Kidney epithelial cell (primary cell): Measurements from ENCODE around the gene DTD2. TPM values are rescaled to one million over a fixed set of nuclear protein-coding genes. Genes with fewer than 3 reads are reported as not detected.
"Not testable (repeated sequence)": the region's sequence is repeated elsewhere in the genome, so short reads cannot be mapped to it uniquely, and the experiment has no call there.

ENCODE experiments used
- DNase-seq: peaks from one replicate; pipeline ENCODE4 v3.0.0-alpha.2; 2010; ENCODE audit warnings: low read depth
- H3K27me3 ChIP-seq: 2 replicates; pipeline ENCODE4 v1.6.0; 2011; ENCODE audit warnings: low read length; ENCODE audit not compliant: control insufficient read depth, insufficient read depth
- H3K36me3 ChIP-seq: 2 replicates; pipeline ENCODE4 v1.5.1; 2011; ENCODE audit warnings: low read length; ENCODE audit not compliant: control insufficient read depth, insufficient read depth
- H3K4me3 ChIP-seq: 2 replicates; pipeline ENCODE4 v1.5.1; 2011; ENCODE audit warnings: low read depth, mild to moderate bottlenecking, control low read depth, low read length
- total RNA-seq: library from RNA; depleted of rRNA; stranded (reverse); fragments of >200 nt; gene quantifications from 2 replicates; pipeline ENCODE4 v1.2.3, GENCODE V29; 2015
- TF ChIP-seq, protein P1 (sequence below): IDR thresholded peaks from 2 replicates; pipeline ENCODE4 v1.5.1; 2011; ENCODE audit warnings: mild to moderate bottlenecking, moderate library complexity, low read length, control low read depth, inconsistent platforms; ENCODE audit not compliant: insufficient read depth, poor library complexity, severe bottlenecking

Gene DTD2
- total RNA-seq, 1 donor from 2014 or later = 30.0 TPM

DNA sequence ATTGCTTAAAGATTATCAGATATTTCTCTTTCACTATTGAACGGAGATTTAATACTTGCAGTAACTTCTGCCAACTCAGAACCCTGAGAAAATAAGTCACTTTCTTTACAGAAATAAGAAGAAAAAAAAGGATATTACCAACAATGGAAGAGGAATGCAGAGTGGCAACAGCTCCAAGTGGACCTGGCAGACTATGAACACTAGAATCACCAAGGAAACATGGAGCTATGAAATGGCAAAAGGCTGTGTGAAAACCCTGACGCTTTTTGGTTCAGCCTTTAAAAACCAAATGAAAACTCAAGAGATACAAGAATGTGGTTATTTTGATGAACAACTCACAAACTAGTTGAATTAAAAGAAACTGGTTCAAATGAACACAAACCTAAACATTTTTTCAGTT lies 17.7 kb downstream of the DTD2 start:
- DNase-seq = no peak
- TF ChIP-seq, protein P1, sequence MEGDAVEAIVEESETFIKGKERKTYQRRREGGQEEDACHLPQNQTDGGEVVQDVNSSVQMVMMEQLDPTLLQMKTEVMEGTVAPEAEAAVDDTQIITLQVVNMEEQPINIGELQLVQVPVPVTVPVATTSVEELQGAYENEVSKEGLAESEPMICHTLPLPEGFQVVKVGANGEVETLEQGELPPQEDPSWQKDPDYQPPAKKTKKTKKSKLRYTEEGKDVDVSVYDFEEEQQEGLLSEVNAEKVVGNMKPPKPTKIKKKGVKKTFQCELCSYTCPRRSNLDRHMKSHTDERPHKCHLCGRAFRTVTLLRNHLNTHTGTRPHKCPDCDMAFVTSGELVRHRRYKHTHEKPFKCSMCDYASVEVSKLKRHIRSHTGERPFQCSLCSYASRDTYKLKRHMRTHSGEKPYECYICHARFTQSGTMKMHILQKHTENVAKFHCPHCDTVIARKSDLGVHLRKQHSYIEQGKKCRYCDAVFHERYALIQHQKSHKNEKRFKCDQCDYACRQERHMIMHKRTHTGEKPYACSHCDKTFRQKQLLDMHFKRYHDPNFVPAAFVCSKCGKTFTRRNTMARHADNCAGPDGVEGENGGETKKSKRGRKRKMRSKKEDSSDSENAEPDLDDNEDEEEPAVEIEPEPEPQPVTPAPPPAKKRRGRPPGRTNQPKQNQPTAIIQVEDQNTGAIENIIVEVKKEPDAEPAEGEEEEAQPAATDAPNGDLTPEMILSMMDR = no peak
- no peaks in the 10 kb centered on the region for H3K36me3 ChIP-seq

DNA sequence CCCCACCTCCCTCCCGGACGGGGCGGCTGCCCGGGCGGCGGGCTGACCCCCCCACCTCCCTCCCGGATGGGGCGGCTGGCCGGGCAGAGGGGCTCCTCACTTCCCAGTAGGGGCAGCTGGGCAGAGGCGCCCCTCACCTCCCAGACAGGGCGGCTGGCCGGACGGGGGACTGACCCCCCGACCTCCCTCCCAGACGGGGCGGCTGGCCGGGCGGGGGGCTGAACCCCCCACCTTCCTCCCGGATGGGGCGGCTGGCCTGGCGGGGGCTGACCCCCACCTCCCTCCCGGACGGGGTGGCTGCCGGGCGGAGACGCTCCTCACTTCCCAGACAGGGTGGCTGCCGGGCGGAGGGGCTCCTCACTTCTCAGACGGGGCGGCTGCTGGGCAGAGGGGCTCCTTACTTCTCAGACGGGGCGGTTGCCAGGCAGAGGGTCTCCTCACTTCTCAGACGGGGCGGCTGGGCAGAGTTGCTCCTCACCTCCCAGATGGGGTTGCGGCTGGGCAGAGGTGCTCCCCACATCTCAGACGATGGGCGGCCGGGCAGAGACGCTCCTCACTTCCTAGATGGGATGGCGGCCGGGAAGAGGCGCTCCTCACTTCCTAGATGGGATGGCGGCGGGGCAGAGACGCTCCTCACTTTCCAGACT lies 20.1 kb downstream of the DTD2 start:
- H3K36me3 ChIP-seq, DNase-seq, H3K4me3 ChIP-seq, H3K27me3 ChIP-seq: not testable (repeated sequence)

More for the DNA sequence above, 17.7 kb downstream of the DTD2 start:
- Histone ChIP-seq H3K27me3 (no peaks in the 10 kb centered on the region), H3K4me3 (no peak overlapping the region)

DNA sequence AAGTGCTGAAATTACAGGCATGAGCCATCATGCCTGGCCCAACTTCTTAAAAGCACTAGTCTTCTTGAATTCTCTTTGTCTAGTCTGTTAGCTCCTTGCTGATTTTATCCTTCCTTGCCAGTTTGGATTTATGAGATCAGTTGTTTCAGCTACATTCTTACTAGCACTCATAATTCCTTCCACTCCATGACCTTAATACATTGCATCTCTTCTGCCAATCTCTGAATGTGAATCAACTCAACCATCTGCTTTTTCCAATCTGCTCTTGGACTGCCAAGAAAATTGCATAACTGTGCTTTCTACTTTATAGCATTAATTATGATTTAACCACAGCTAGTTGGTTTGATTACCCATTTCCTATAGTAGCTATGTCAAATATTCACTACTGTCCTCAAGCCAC lies 22.0 kb downstream of the DTD2 start:
- no peak for DNase-seq
- no peaks in the 10 kb centered on the region for H3K36me3 ChIP-seq
- H3K27me3 ChIP-seq = no peaks in the 10 kb centered on the region
- TF ChIP-seq, protein P1 = no peak
- H3K4me3 ChIP-seq = no peak overlapping the region

DNA sequence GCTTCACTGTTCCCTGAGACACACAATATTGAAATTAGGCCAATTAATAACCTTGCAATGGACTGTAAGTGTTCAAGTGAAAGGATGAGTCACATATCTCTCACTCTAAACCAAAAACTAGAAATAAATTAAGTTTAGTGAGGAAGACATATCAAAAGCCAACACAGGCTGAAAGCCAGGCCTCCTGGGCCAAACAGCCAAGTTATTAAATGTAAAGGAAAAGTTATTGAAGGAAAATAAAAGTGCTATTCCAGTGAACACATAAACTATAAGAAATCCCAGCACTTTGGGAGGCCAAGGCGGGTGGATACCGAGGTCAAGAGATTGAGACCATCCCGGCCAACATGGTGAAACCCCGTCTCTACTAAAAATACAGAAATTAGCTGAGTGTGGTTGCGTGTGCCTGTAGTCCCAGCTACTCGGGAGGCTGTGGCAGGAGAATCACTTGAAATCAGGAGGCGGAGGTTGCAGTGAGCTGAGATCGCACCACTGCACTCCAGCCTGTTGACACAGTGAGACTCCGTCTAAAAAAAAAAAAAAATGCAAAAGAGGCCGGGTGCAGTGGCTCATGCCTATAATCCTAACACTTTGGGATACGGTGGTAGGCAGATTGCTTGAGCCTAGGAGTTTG lies 26.6 kb downstream of the DTD2 start:
- Histone ChIP-seq H3K36me3 (no peaks in the 10 kb centered on the region), H3K27me3 (no peaks in the 10 kb centered on the region), H3K4me3 (no peak overlapping the region)
- DNase-seq = no peak
- TF ChIP-seq, protein P1 = no peak

DNA sequence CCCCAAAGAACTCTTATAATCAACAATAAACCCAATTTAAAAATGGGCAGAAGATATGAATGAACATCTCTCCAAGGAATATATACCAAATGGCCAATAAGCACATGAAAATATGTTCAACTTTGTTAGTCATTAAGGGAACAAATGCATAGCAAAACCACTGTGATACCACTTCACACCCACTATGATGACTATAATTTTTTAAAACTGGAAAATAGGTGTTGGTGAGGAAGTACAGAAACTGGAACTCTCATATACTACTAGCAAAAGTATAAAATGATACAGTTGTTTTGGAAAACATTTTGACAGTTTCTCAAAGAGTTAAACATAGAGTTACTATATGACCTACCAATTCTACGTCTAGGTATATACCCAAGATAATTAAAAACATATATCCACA lies 27.5 kb downstream of the DTD2 start:
- TF ChIP-seq, protein P1 = no peak
- DNase-seq = no peak
- H3K4me3 ChIP-seq = no peak overlapping the region
- no peaks in the 10 kb centered on the region for H3K27me3 ChIP-seq
- H3K36me3 ChIP-seq = no peaks in the 10 kb centered on the region

DNA sequence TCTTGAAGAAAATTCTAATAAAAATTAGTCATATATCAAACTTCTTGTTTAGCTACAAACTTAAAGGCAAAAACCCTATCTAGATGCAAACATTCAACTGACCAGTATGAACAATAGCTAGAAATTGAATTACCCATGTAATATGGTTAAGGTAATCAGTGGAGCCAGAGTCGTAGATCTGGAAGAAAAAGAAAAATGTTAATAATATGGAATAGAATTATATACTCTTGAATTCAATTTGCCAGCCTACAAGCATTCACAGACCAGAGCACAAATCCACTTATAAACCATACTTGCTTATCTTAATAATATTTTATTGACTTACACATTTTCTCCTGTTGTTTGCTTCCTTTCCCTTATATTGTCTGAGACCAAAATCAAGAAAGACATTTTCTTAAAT lies 29.3 kb downstream of the DTD2 start:
- no peaks in the 10 kb centered on the region for H3K27me3 ChIP-seq

More for the DNA sequence above, 29.3 kb downstream of the DTD2 start:
- no peaks in the 10 kb centered on the region for H3K36me3 ChIP-seq
- no peak overlapping the region for H3K4me3 ChIP-seq
- TF ChIP-seq, protein P1 = no peak
- no peak for DNase-seq
